BLaER1 (cell line): Measurements from ENCODE around the gene SBNO2.

Source experiments
- H3K27ac ChIP-seq: shearing (Covaris generic); formaldehyde crosslinking; 2 replicates; pipeline ENCODE4 v1.8.1; 2022
- H3K27me3 ChIP-seq: shearing (Covaris generic); formaldehyde crosslinking; 2 replicates; pipeline ENCODE4 v1.8.1; 2022
- H3K36me3 ChIP-seq: shearing (Covaris generic); formaldehyde crosslinking; 2 replicates; pipeline ENCODE4 v1.8.1; 2022
- H3K4me1 ChIP-seq: shearing (Covaris generic); formaldehyde crosslinking; 2 replicates; pipeline ENCODE4 v1.8.1; 2022
- H3K4me2 ChIP-seq: shearing (Covaris generic); formaldehyde crosslinking; 2 replicates; pipeline ENCODE4 v1.8.1; 2022
- H3K4me3 ChIP-seq: shearing (Covaris generic); formaldehyde crosslinking; 2 replicates; pipeline ENCODE4 v1.8.1; 2022
- H3K9ac ChIP-seq: shearing (Covaris generic); formaldehyde crosslinking; 2 replicates; pipeline ENCODE4 v1.8.1; 2022
- H3K9me3 ChIP-seq: shearing (Covaris generic); formaldehyde crosslinking; 2 replicates; pipeline ENCODE4 v1.8.1; 2022
- H4K20me1 ChIP-seq: shearing (Covaris generic); formaldehyde crosslinking; 2 replicates; pipeline ENCODE4 v1.8.1; 2022
- Cebpa-rat ChIP-seq: shearing (Covaris generic); IDR thresholded peaks from 2 replicates; pipeline ENCODE4 v1.8.1; 2022

Gene SBNO2

DNA sequence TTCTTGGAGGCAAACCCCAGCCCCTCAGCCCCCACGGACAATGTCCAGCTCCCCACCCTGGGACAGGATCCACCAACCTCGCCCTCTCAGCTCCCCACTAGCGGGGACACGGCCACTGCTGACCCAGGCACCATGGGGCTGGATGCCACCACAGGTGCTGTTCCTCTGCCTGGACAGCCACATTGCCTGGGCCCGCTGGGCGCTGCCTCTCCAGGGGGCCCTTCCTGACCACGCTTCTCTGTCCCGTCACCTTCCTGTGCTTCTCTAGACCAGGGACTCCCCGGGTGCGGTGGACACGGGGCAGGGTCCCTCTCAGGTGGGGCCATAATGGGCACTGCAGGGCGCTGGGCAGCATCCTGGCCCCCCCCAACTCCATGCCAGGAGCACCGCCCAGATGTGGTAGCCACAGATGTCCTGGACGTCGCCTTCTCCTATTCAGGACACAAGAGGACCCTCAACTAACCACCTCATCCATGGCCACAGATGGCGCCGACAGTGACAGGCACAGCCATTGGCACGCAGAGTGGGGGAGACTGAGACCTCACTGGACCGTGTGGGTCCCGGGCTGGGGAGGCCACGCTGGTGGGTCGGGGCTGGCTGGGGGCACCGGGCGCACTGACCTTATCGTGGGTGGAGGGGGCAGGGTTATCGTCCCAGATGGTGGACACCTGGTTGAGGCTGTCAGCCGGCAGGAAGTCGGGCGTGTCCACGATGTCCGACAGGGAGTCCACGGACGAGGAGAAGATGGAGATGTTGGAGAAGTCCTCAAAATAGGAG, 46.9 kb downstream of the SBNO2 start:
- Histone ChIP-seq H3K4me1 (peaks cover 45% of the 10 kb centered on the region), H3K4me2 (no peak overlapping the region), H3K27me3 (no peaks in the 10 kb centered on the region), H3K36me3 (peaks cover 70% of the 10 kb centered on the region), H4K20me1 (peaks cover 90% of the 10 kb centered on the region), H3K9ac (peak overlapping the region; percentile 50; the same call in 1 of the 2 replicates), H3K9me3 (no peaks in the 10 kb centered on the region), H3K4me3 (no peak overlapping the region), H3K27ac (peak overlapping the region; percentile 64; the same call in 1 of the 2 replicates)
- TF ChIP-seq Cebpa-rat = no peak

DNA sequence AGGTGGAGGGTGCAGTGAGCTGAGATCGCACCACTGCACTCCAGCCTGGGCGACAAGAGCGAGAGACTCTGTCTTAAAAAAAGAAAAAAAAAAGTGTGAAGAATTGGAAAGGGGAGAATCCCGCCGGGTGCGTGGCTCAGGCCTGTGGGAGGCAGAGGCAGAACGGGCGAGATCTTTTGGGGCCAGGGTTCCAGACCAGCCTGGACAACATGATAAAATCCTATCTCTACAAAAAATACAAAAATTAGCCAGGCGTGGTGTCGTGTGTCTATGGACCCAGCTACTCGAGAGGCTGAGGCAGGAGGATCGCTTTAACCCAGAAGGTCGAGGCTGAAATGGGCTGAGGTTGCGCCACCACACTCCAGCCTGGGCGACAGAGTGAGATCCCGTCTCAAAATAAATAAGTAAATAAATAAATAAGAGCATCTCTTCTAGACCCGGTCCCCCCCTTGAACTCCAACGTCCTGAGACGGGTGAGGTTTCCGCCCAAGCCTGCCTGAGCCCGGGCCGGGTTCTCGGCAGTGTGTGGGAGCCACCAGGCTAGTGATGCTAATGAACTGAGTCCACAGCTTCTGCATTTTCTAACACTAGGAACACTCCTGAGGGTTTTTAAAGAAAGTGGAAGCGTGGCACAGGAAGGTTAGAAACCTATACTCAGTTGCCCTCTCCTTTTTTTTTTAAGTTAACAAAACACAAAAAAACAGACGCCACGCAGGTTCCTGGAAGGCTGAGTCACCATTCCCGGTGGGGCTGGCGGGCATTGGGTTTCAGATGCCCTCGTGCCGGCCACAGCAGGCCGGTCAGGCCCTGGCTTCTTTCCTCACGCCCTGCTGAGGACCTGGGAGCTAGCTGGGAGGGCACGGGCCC, 48.2 kb downstream of the SBNO2 start:
- peak overlapping the region; percentile 64 for H3K27ac ChIP-seq

DNA sequence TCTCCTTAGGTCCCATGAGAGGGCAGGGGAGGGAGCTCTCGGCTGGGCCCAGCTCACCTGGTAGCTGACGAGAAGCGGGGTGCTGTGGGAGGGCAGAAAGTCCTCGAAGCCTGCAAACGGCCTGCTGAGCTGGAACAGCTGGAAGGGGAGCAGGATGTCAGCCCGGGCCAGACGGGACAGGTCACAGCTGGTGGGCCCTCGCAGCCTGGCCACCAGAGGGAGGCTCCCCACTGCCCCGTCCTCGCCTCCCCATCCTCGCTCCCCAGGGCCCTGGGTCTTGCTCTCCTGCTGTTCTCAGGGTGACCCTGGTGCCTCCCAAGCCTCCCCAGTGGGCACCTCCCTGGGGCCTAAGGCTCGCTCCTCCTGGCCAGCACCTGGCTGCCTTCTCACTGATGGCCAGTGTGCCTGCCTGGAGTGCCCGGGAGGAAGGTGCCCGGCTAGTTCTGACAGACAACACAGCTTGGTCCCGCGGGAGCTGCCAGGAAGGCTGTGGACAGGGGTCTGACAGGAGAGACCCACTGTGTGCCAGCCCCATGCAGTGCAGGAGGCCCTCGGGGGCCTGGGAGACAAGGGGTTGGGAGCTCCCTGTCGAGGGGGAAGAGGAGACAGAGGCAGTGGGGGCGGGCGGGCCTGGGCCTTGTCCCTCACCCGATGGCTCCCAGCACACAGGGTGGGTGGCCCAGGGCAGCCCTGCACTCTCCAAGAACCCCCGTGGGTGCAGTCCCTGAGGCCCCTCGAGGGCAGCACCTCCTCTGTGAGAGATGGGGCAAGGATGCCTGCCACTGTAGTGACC, 50.0 kb downstream of the SBNO2 start:
- no peak overlapping the region for H3K9ac ChIP-seq
- peaks cover 90% of the 10 kb centered on the region for H3K36me3 ChIP-seq
- H3K27me3 ChIP-seq = no peaks in the 10 kb centered on the region
- H3K4me3 ChIP-seq = no peak overlapping the region
- no peaks in the 10 kb centered on the region for H3K9me3 ChIP-seq
- H3K4me2 ChIP-seq = no peak overlapping the region
- peak overlapping the region; percentile 22; the same call in 1 of the 2 replicates for H3K27ac ChIP-seq
- peaks cover 19% of the 10 kb centered on the region for H3K4me1 ChIP-seq
- no peak for TF ChIP-seq Cebpa-rat
- H4K20me1 ChIP-seq = peaks cover 59% of the 10 kb centered on the region

More for the DNA sequence above, 48.2 kb downstream of the SBNO2 start:
- Histone ChIP-seq H3K4me1 (peaks cover 35% of the 10 kb centered on the region), H4K20me1 (peaks cover 77% of the 10 kb centered on the region), H3K9ac (peak overlapping the region; percentile 50), H3K4me3 (no peak overlapping the region), H3K27me3 (no peaks in the 10 kb centered on the region), H3K4me2 (peak overlapping the region; percentile 57), H3K9me3 (no peaks in the 10 kb centered on the region), H3K36me3 (peaks cover 84% of the 10 kb centered on the region)
- no peak for TF ChIP-seq Cebpa-rat

DNA sequence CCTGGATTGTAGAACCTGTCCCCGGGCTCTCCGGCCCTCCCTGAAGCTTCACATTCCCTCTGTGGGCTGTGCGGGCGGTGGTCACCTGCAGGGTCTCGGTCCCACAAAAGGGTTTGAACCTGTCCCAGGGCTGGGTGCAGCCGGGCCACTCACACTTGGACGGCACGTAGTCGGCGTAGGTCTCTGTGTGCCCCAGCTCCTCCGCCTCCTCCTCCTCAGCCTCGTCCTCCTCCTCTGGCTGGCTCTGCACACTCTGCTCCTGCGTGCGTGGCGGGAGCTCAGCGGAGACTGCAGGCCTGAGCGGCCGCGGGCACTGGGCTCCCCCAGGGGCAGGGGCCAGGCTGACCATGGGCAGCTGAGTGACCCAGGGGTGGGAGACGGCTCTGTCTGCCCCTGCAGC, 50.7 kb downstream of the SBNO2 start:
- Histone ChIP-seq H3K4me1 (peaks cover 19% of the 10 kb centered on the region), H3K36me3 (peaks cover 97% of the 10 kb centered on the region), H3K4me2 (no peak overlapping the region), H3K9me3 (no peaks in the 10 kb centered on the region), H3K4me3 (no peak overlapping the region), H4K20me1 (peaks cover 53% of the 10 kb centered on the region), H3K9ac (no peak overlapping the region), H3K27ac (peak overlapping the region; percentile 22; the same call in 1 of the 2 replicates), H3K27me3 (no peaks in the 10 kb centered on the region)
- TF ChIP-seq Cebpa-rat = no peak

DNA sequence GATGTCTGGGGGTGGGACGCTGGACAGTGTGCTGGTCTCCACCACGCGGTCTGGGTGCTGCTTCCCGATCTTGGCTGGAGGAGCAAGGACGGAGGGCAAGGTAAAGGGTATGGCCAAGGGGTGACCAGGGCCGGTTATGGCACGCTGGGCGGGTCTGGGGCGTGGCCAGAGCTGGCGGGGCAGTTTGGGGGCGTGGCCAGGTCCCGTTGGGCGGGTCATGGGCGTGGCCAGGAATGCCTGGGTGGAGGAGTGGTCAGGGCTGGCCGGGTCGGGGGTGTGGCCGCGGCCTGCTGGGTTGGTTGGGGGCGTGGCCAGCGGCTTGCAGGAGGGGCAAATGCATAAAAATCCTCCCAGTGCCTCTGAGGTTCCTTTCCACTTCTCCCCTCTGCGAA, 51.1 kb downstream of the SBNO2 start:
- Histone ChIP-seq H3K27ac (no peak overlapping the region), H3K9me3 (no peaks in the 10 kb centered on the region), H3K36me3 (peaks cover 99% of the 10 kb centered on the region), H3K4me1 (peaks cover 19% of the 10 kb centered on the region), H3K9ac (no peak overlapping the region), H3K27me3 (no peaks in the 10 kb centered on the region), H3K4me3 (no peak overlapping the region), H3K4me2 (no peak overlapping the region), H4K20me1 (peaks cover 49% of the 10 kb centered on the region)
- no peak for TF ChIP-seq Cebpa-rat

DNA sequence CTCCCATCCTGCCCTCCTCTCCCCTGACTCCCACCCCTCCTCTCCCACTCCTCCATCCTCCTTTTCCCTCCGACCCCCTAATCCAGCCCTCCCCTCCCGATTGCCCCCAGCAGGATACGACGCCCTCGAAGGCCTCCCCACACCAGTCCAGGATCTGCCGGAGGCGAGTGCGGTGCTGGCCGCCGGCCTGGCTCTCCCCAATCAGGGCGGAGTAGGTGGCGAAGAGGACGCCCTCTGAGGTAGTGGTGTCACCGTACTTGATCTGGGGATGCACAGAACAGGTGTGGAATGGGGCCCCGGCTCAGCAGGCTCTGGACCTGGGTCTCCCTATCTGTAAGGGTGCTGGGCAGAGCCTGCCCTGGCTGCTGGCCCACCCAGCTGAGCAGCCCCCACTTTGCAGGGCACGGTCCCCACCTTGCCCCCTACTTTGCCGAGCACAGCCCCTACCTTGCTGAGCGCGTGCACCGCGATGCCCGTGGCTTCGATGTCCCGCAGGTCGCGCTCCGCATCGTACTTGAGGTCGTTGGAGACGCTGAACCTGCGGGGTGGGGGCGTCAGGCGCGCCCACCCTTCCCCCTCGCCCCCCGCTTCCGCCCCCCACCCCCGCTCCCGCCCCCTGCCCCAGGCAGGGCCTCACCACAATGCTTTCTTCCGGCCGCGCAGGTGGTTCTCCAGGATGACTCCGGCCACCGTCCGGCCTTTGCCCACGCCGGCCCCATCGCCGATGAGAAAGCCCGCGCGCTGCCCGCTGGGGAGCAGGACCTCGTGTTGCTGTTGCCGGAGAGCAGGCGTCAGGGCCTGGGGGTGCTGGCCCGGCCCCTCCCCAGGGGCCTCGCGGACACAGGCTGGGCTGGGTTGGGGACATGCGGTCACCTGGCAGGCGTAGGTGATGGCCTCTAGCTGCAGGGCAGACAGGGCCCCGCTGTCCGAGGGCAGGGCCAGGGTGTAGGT, 51.8 kb downstream of the SBNO2 start:
- no peak for TF ChIP-seq Cebpa-rat
- Histone ChIP-seq H3K4me2 (no peak overlapping the region), H3K4me1 (peaks cover 19% of the 10 kb centered on the region), H3K27ac (no peak overlapping the region), H4K20me1 (peaks cover 43% of the 10 kb centered on the region), H3K9me3 (no peaks in the 10 kb centered on the region), H3K9ac (no peak overlapping the region), H3K36me3 (peaks cover 99% of the 10 kb centered on the region), H3K27me3 (no peaks in the 10 kb centered on the region), H3K4me3 (no peak overlapping the region)

DNA sequence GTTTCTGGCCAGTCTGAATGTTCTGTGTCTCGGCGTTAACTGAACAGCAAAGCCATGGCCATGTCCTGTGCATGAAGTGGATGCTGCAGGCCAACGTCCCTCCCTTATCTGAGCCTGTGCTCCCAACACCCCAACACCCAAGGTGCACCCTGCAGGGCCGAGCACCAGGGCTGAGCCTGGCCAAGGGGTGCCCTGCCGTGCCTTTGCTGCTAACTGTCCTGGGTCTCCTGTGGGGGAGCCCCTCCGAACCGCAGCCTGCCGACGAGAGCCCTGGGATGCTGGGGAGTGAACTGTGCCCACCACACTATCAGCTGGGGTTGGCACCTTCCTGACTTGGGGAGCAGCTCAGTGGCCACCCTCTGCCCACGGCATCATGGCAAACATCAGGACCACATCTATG, 52.7 kb downstream of the SBNO2 start:
- H3K4me3 ChIP-seq = no peak overlapping the region
- peaks cover 10% of the 10 kb centered on the region for H3K4me1 ChIP-seq
- no peak overlapping the region for H3K4me2 ChIP-seq
- TF ChIP-seq Cebpa-rat = no peak
- H3K9ac ChIP-seq = no peak overlapping the region
- no peaks in the 10 kb centered on the region for H3K9me3 ChIP-seq
- H3K27me3 ChIP-seq = no peaks in the 10 kb centered on the region
- peaks cover 99% of the 10 kb centered on the region for H3K36me3 ChIP-seq
- peaks cover 34% of the 10 kb centered on the region for H4K20me1 ChIP-seq
- H3K27ac ChIP-seq = no peak overlapping the region

DNA sequence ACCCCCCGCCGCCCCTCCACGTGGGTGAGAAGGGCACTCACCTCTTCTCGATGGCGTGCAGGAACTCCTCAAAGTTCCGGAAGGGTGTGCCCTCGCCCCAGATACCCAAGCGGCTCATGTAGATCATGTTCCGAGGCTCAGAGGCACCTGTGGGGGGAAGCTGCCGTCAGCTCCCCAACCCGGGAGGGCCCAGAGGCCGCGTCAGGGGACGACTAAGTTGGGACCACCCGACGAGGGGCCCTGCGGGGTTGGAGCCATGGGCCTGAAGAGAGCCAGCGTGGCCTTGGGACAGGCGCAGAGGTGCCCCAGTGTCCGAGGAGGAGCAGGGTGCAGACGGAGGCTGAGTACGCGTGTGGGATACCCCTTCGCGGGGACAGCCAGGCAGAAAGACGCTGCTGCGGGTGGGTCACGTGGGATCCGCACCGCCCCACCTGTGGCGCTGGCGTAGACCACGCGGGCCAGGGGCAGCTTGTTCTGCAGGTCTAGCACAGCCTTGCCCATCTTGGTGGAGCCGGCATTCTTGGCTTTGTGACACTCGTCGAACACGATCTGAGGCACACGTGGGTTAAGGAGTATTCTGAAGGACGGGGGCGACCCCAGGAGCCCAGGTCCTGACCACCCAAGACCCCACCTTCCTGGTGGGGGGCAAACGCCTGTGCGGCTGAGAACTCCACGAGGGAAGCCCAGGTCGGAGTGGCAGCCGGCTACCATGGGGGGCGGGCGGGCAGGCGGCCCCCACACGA, 54.4 kb downstream of the SBNO2 start:
- no peak overlapping the region for H3K9ac ChIP-seq
- no peaks in the 10 kb centered on the region for H3K27me3 ChIP-seq
- H3K4me2 ChIP-seq = no peak overlapping the region
- H3K36me3 ChIP-seq = peaks cover 92% of the 10 kb centered on the region
- no peak overlapping the region for H3K4me3 ChIP-seq
- no peak overlapping the region for H3K27ac ChIP-seq
- no peak for TF ChIP-seq Cebpa-rat
- peaks cover 22% of the 10 kb centered on the region for H4K20me1 ChIP-seq
- H3K4me1 ChIP-seq = no peaks in the 10 kb centered on the region
- no peaks in the 10 kb centered on the region for H3K9me3 ChIP-seq
